NCI-H1694 treated with DMSO at 0.1 percent for 48 hours (cell line): ENCODE data around the gene CRYBA1.
"Not testable (repeated sequence)": the region's sequence is repeated elsewhere in the genome, so short reads cannot be mapped to it uniquely, and the experiment has no call there.

Source experiments
- DNase-seq: peaks from one replicate; lab custom pipeline; 2025; lab: John Stamatoyannopoulos, UW

CRYBA1 gene

DNA sequence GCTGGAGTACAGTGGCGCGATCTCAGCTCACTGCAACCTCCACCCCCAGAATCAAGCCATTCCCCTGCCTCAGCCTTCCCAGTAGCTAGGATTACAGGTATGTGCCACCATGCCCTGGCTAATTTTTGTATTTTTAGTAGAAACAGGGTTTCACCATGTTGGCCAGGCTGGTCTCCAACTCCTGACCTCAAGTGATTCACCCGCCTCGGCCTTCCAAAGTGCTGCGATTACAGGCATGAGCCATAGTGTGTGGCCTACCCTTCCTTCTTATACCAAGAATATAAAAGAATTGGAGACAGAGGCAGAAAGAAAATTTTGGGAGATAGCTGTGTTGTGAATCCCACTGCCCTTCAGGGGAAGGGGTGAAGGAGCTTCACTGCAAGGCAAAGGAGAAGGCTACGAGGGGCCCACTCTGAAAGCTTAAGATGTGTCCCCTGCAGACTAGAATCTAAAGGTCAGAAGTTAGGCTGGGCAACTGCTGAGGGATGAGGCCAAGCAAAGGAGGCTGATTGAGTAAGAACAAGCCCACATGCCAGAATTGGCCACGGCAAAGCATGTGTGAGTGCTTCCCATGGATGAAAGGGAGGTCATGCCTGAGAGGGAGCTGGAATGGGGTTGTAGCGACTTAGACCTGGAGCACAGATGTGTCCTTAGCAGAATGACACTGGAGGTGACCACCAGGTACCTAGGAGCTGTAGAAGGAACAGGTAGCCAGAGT, 8.4 kb upstream of the CRYBA1 start:
- DNase-seq = no peak

DNA sequence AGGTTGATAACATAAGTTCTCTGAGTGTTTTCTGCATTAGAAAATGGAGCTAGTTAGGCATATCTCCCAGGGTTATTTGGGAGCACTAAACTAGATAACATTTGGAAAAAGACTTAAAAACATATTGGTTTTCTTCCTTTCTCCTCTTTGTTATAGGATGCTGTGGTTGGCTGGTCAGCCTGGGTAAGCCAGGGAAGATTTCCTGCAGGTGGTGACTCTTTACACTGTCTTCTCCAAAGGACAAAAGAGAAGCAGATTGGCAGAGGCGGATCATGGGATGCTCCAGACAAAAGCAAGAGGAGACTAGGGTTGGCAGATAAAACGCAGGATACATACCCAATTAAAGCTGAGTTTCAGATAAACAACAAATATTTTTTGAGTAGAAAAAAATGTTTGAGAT, 6.2 kb upstream of the CRYBA1 start:
- DNase-seq = no peak

DNA sequence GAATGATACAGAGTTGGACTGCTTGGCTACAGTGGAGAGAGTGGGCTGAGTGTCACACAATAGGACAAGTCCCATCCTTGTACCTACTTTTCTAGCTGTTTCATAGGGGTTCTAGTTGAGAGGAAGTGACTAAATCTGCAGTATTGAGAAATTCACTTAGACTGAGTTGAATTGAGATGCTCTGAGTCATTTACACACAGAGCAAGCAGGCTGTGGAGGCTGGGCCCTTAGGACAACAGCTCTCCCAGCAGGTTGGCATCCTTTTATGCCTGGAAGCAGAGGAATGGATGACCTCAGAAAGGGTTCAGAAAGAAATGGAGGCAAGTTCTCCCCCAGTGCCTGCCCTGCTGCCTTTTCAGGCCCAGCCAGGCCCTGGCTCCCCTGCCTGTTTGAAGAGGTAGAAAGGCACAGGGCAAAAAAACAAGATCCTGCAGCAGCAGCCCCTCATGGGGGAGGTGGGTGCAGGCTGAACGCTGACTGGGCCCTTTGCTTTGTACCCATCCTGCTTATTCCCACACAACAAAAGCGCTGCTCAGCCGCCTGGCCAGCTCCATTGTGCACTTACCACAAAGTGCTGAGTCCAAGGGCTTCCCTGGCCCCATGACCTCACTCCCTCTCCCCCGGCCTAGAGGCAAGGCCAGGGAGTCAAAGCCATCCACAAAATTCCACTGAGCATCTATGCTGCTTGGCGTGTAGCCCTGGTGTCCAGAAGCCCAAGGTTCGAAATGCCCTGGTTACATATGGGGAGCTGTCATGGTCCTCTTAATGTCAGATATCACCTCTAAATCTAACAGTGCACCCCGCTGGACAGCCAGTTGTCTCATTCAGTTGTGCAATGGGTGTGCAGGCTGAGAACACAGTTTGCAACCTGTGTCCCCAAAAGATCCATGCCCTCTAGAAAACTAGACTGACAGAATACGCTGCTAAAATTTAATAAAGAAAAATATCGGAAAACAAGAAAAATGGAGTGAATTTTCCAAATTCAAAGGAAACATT, 5.4 kb upstream of the CRYBA1 start:
- no peak for DNase-seq

DNA sequence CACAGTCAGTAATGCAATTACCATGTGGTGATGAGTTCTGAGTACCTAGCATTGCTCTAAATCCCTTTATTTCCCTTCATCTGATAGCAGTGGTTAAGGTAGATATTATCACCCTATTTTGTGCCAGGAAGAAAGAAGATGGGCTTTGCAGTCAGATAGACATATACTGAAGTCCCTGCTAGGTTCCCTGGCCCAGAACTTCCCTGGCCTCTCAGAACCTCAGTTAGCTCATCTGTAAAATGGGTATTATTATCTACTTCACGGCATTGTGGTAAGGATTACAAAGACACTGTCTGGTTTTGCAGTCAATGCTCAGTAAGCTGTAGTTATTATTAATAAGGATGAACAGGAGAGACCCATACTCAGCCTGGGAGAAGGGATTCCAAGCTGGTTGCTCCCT, 4.6 kb upstream of the CRYBA1 start:
- DNase-seq = no peak

DNA sequence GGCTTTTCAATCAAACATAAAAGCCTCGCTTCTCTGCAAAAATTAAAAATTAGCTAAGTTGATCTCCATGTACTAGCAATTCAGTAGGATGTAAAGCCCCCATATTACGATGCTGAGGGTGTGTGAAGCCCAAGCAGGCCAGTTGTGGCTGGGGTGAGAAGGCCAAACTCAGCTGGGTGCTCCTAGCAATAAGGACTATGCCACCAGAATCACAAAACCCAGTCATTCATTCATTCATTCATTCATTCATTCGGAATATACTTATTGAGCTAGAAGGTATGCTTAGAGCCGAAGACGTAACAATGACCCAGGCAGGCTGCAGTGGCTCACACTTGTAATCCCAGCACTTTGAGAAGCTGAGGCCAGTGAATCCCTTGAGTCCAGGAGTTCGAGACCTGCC, 3.9 kb upstream of the CRYBA1 start:
- no peak for DNase-seq

DNA sequence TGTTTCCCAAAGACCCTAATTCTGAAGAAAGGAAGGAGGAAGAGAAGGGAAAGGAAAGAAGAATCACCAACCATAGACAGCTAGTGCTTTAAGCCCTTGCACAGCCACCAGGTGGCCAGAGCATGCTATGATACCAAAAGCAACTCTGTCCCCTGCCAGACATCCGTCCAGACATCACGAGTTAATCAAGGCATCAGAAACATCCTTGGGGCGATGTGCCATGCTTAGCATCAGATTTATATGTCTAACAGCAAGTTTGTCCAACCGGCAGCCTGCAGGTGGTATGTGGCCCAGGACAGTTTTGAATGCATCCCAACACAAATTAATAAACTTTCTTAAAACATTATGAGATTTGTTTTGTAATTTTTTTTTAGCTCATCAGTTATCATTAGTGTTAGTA, 2.9 kb upstream of the CRYBA1 start:
- DNase-seq = no peak

DNA sequence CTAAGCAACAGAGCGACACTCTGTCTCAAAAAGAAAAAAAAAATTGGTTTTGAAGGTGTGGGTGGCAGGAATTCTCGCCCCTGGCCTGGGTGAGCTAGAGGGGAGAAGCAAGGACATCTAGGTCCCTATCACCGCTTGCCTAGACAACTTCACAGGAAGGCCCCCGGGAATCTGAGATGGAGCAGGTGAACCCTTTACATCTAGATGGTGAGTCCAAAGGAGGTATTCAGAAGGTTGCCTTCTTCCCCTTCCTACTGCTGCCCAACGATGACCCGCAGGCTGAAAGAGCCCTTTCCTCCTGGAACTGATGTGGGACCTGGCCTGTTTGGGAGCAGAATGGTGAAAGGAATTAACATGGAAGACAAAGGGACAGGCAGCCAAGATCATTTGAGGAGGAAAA, 1.3 kb upstream of the CRYBA1 start:
- no peak for DNase-seq

DNA sequence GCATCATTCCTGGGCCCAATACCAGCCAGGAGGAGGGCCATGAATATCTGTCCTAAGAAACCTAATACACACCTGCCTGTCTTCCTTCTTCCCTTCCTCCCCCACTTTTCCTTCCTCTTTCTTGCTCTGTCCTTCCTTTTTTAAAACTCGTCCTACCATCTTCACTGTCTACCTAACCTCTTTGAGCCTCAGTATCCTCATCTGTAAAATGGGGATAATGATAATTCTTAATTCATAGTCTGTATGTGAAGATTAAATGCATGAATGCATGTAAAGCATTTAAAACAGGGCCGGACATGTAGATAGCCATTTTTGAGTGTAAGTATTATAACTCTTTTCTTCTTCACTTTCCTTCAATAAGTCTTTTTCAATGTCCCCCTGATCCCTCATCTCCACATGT, 560 bp downstream of the CRYBA1 start:
- no peak for DNase-seq

DNA sequence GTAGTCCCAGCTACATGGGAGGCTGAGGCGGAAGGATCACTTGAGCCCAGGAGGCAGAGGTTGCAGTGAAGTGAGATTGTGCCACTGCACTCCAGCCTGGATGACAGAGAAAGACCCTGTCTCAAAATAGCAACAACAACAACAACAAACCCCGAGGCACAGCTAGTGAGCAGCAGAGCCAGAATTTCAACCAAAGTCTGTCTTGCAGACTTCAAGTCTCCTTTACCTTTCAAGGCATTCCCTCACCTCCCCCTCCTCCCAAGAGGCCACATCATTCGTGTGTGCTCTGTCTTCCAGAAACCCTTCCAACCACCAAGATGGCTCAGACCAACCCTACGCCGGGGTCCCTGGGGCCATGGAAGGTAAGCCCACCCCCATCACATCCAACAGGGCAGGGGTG, 2.2 kb downstream of the CRYBA1 start:
- no peak for DNase-seq

DNA sequence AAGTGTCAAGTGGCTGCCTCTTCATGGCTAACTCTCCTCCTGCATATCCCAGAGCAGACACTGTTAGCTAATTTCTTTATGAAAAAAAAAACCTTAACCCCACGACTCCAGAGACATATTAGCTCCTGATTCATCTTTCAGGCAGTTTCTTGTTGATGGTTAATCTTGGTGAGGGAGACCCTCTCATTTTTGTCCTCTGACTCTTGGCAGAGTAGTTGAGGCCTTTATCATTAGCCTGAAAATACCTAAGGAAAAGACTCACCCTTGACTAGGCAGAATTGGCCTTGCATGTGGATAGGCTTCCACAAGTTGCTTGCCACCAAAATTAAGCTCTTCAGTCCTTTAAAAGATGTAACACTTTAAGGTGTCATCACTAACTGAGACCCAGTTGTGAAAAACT, 4.0 kb downstream of the CRYBA1 start:
- no peak for DNase-seq

DNA sequence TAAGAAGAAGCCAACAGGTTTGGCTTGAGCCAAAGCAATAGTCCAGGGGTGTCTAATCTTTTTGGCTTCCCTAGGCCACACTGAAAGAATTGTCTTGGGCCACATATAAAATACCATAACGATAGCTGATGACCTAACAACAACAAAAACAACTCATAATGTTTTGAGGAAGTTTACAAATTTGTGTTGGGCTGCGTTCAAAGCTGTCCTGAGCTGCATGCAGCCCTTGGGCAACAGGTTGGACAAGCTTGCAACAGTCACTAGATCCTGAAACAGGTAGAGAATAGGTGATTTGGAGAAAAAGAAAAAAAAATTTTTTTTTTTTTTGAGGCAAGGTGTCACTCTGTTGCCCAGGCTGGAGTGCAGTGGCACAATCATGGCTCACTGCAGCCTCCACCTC, 4.5 kb downstream of the CRYBA1 start:
- DNase-seq = no peak

DNA sequence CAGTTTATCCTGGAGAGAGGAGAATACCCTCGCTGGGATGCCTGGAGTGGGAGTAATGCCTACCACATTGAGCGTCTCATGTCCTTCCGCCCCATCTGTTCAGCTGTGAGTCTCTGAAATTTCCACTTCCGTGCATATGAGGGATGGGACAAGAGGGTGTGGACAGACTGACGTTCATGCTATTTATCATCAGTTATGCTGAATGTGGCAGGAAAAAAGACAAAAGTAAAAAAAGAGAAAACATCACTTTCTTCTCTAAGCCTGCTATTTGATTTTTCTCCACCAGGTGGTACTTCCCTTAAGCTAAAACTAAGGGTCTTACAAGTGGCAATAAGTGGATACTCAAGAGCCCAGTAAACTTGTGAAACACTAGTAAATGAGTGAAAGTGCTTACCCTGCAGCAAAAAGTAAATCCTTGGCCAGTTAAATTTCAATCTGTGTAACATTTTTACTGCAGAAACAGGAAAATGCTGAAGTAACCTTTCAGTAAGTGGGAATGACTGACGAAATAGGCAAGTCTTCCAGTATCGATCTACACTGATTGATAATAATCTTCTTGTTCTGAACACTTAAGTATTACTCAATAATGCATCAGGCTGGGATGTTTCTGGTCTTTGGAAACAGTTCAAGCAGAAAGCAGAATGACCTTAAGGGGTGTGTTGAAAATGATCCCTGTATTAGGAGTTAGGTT, 5.6 kb downstream of the CRYBA1 start:
- peak; percentile 8 for DNase-seq

DNA sequence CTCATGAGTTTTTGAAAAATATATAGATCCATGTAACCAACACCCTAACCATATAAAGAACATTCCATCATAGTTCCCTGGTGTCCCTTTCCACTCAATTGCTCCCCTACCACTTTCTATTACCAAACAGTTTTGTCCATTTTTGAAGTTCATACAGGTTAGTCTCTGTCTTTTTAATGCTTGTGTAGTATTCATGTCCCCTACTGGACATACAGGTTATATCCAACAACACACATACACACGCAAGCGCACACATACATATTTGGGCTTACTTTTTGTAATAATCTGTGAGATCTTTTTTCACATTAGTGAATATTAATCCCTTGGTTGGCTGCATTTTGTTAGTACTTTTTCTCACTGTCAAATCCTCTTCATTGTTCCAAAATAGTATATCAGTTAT, 6.4 kb downstream of the CRYBA1 start:
- DNase-seq = no peak

DNA sequence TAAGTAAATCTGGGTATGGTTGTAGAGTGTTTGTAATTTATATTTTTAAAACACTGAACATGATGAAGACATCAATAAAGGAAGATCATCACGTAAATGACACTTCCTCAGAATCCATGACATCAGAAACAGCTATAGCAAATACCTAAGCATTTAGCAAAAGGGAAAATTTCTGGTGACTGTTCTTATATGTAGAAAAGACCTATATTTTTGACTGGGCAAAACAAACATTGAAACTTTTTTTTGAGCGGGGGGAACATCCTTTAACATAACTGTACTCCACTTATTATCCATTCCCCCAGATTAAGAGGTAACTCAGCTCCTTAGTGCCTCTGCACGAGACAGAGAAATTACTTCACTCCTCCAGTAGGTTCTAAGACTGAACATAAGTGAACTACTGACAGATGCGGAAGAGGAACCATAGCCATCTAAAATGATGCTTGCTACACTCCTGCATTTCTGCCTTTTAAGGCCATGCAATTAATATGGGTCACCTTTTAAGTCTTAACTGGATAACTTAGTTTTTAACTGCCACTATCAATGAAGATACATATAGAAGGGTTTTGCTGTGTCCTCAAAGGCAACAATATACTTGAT, 9.4 kb downstream of the CRYBA1 start:
- DNase-seq = no peak

DNA sequence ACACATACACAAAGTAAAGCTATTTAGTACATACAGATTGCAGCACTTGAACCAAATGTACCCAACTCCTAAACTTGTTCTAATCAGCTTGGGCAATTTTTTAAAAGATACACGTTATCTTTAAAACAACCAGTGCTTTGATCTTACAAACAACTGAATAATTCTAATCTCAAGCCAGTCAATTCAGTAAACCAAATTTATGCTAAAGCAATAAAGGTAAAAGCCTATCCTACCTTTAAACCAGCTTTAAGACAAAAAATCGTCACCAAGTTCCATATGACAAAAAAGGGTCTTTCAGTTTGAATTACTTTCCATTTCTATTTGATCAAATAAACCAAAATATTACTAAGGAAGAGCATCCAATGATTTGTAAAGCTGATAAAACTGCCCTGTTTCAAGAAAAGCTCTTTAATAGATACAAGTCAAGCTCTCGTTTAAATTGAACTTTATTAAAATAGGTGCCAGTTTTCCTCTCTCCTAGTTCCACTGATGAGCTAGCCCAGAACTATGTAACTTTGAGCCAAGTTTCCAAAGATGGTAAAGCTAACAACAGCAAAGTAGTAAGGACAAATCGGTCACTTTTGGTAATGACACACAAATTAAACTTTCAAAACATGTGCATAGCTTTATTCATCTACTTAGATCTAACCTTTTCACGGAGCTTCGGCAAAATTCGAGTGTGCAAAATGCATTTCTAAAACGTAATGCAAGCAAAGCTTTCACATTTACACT, 10.2 kb downstream of the CRYBA1 start:
- DNase-seq = no peak

DNA sequence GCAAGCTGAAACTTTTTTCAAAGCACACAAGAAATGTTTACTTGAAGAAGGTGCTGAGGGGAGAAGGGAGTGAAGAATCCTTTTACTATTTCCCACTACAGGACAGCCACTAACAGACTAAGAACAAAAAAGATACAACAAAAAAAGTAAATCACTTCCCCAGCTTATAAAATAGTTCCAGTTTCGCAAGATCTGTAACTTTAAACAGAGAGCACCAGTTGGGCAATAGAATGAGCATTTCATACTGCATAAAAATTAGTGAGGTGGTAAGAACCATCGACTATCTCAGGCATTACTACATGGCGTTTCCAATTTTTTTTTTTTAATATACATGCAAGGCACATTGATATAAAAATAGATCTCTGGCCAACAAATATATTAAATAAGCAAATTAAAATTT, 11.1 kb downstream of the CRYBA1 start:
- no peak for DNase-seq

DNA sequence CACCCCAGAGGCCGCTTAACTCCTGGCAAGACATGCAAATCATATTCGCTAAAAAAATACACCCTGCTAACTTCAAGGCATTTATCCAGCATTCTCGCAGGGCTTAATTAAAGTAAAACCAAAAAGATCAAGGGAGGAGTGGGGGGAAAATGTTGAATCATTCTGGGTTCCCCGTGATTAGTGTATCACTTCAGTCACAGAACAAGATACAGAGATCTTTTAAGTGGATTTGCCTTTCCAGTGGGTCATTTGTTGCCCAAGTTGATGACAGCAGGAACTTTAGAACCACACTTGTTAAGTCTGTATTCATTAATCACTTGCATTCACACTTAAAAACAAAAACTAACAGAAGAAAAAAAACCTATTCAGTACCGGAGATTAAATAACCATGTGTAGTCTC, 17.3 kb downstream of the CRYBA1 start:
- no peak for DNase-seq

DNA sequence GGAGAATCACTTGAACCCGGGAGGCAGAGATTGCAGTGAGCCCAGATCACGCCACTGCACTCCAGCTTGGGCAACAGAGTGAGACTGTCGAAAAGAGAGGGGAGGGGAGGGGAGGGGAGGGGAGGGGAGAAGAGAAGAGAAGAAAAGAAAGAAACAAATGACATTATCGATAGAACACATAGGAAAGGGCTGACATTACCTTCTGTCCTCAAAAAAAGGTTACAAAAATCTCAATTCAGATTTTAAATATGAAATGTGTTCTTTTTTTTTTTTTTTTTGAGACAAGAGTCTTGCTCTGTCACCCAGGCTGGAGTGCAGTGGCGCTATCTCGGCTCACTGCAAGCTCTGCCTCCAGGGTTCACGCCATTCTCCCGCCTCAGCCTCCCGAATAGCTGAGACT, 25.3 kb downstream of the CRYBA1 start:
- not testable (repeated sequence) for DNase-seq

DNA sequence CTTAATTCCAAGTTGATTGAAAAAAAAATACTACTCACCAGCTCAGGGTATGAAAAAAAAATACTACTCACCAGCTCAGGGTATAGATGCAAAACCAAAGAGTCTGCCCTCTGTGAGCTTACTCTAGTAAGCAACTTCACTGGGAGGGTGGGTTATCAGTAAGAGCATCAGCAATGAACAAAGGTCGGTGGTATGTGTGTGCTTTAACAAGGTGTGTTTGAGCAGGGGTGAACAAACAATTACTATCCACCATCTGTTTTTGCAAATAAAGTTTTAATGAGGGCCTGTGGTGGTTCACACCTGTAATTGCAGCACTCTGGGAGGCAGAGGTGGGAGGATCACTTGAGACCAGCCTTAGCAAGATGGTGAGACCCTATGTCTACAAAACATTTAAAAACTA, 27.3 kb downstream of the CRYBA1 start:
- DNase-seq = no peak

DNA sequence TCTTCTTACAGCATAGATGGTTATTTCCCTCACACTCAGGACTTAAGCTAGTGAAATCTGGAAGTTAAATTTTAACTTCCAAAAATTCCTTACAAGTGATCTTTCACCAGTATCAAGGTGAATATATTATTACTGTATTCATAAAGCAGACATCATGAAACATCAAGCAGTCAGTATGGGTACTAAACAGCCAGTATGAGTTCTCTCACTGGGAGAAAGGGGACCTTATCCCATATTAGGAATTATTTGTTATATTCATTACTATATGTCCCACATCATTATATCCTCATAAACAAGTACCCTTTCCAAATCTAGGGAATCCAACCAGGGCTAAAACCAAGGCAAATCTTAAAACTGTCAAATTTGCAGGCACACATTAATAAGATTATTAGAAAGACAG, 32.0 kb downstream of the CRYBA1 start:
- no peak for DNase-seq

DNA sequence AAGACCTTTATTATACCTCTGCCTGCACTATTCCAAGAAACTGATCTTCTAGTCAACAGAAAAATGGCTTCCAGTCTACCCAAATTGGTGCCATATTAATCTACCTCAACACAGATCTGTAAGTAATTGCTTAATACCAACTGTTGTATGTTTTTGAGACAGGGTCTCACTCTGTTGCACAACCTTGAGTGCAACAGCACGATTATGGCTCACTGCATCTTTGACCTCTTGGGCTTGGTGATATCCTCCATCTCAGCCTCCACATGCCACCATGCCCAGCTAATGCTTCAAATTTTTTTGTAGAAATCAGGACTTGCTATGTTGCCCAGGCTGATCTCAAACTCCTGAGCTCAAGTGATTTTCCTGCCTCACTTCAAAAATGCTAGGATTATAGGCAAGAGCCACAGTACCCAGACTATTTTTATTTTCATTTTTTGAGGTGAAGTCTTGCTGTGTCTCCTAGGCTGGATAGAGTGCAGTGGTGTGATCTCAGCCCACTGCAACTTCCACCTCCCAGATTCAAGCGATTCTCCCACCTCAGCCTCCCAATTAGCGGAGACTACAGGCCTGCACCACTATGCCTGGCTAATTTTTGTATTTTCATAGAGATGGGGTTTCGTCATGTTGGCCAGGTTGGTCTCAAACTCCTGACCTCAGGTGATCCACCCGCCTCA, 32.9 kb downstream of the CRYBA1 start:
- no peak for DNase-seq
